CD14-positive monocyte (primary cell): ENCODE measurements around the gene ATP6V0B. TPM values are rescaled to one million over a fixed set of nuclear protein-coding genes. Genes with fewer than 3 reads are reported as not detected.

Source experiments
- DNase-seq, 3 donors: peaks; one replicate each; pipeline ENCODE4 v3.0.0-alpha.2; 2011 to 2022
- H2AFZ ChIP-seq: 2 replicates; pipeline ENCODE4 v1.6.0; 2012; ENCODE audit warnings: mild to moderate bottlenecking, low read depth, low read length, inconsistent platforms; ENCODE audit not compliant: insufficient read depth, poor library complexity, severe bottlenecking
- H3K27ac ChIP-seq, 2 donors: 1 replicate in 1 of 2; 2 replicates in 1 of 2; pipeline ENCODE4 v1.5.1; 2012 to 2013; ENCODE audit warnings: low read length in 2 of 2, control low read depth in 1 of 2, inconsistent platforms in 1 of 2, low read depth in 1 of 2, mild to moderate bottlenecking in 1 of 2
- H3K27me3 ChIP-seq, 2 donors: one replicate each; pipeline versions ENCODE4 v1.6.0 to v1.6.1; 2011 to 2013; ENCODE audit warnings: low read length in 2 of 2; ENCODE audit not compliant: control insufficient read depth in 2 of 2, insufficient read depth in 2 of 2
- H3K36me3 ChIP-seq, 2 donors: replicated peaks in 1 of 2; 1 replicate in 1 of 2; 2 replicates in 1 of 2; pipeline versions ENCODE4 v1.5.1 to v1.6.1; 2012 to 2013; ENCODE audit warnings: low read length in 2 of 2, control low read depth in 1 of 2, inconsistent platforms in 1 of 2, mild to moderate bottlenecking in 1 of 2; ENCODE audit not compliant: insufficient read depth in 2 of 2, control insufficient read depth in 1 of 2
- H3K4me1 ChIP-seq, 2 donors: 1 replicate in 1 of 2; 2 replicates in 1 of 2; pipeline versions ENCODE4 v1.5.1 to v1.6.1; 2012 to 2013; ENCODE audit warnings: low read length in 2 of 2, control low read depth in 1 of 2, inconsistent platforms in 1 of 2, mild to moderate bottlenecking in 1 of 2, moderate library complexity in 1 of 2; ENCODE audit not compliant: insufficient read depth in 2 of 2, control insufficient read depth in 1 of 2
- H3K4me2 ChIP-seq: replicated peaks from 2 replicates; pipeline ENCODE3; 2012; ENCODE audit warnings: low read length, moderate library complexity, mild to moderate bottlenecking; ENCODE audit not compliant: poor library complexity, severe bottlenecking; ENCODE audit errors: extremely low read depth
- H3K4me3 ChIP-seq, 3 experiments: fragments of 200-600 bp in 1 of 3; sonication (generic) in 1 of 3; replicated peaks in 1 of 3; 1 replicate in 2 of 3; 2 replicates in 1 of 3; pipeline ENCODE4 v1.5.1; 2011 to 2013; ENCODE audit warnings: low read length in 3 of 3, mild to moderate bottlenecking in 3 of 3, control low read depth in 2 of 3, low read depth in 2 of 3, inconsistent platforms in 1 of 3, moderate library complexity in 1 of 3
- H3K79me2 ChIP-seq: 2 replicates; pipeline ENCODE4 v1.6.0; 2012; ENCODE audit warnings: mild to moderate bottlenecking, control low read depth, inconsistent platforms, low read length, moderate library complexity; ENCODE audit not compliant: insufficient read depth
- H3K9ac ChIP-seq: 2 replicates; pipeline ENCODE4 v1.6.0; 2017; ENCODE audit warnings: low read length, mild to moderate bottlenecking; ENCODE audit not compliant: insufficient read depth, poor library complexity, severe bottlenecking
- H3K9me3 ChIP-seq, 2 donors: replicated peaks in 1 of 2; 1 replicate in 1 of 2; 2 replicates in 1 of 2; pipeline versions ENCODE4 v1.5.1 to v1.6.1; 2012 to 2013; ENCODE audit warnings: low read length in 2 of 2, control low read depth in 1 of 2; ENCODE audit not compliant: control insufficient read depth in 1 of 2, insufficient read depth in 1 of 2
- H4K20me1 ChIP-seq: 2 replicates; pipeline ENCODE4 v1.6.0; 2012; ENCODE audit warnings: mild to moderate bottlenecking, low read length, control low read depth, moderate library complexity; ENCODE audit not compliant: insufficient read depth
- H3K27ac Mint-ChIP-seq, 7 donors: one replicate each; pipeline ENCODE4 v1.8.0; 2020; ENCODE audit warnings: mild to moderate bottlenecking in 7 of 7, mixed read lengths in 7 of 7, moderate library complexity in 6 of 7, inconsistent platforms in 2 of 7
- H3K27me3 Mint-ChIP-seq, 3 donors: one replicate each; pipeline ENCODE4 v1.8.0; 2021 to 2022; ENCODE audit warnings: low read depth in 3 of 3, mild to moderate bottlenecking in 3 of 3, mixed read lengths in 3 of 3, moderate library complexity in 3 of 3, inconsistent platforms in 1 of 3
- H3K36me3 Mint-ChIP-seq, 2 donors: one replicate each; pipeline ENCODE4 v1.8.0; 2020; ENCODE audit warnings: mixed read lengths in 2 of 2, inconsistent platforms in 1 of 2, mild to moderate bottlenecking in 1 of 2
- H3K4me1 Mint-ChIP-seq: one replicate; pipeline ENCODE4 v1.8.0; 2020; ENCODE audit warnings: mild to moderate bottlenecking, mixed read lengths
- H3K4me3 Mint-ChIP-seq, 2 donors: one replicate each; pipeline ENCODE4 v1.8.0; 2020; ENCODE audit warnings: mild to moderate bottlenecking in 2 of 2, mixed read lengths in 2 of 2, moderate library complexity in 1 of 2
- H3K9me3 Mint-ChIP-seq, 7 donors: one replicate each; pipeline ENCODE4 v1.8.0; 2020 to 2022; ENCODE audit warnings: mixed read lengths in 7 of 7, mild to moderate bottlenecking in 6 of 7, moderate library complexity in 6 of 7, inconsistent platforms in 2 of 7
- CTCF ChIP-seq: fragments of 200-600 bp; IDR thresholded peaks from one replicate; pipeline ENCODE4 v1.8.0; 2022; ENCODE audit warnings: antibody characterized with exemption, mild to moderate bottlenecking
- WGBS: methylation state at CpG from one replicate; pipeline ENCODE4 v1.1.5; 2013; ENCODE audit warnings: missing lambda C conversion rate; ENCODE audit not compliant: insufficient coverage; 5-methylcytosine and 5-hydroxymethylcytosine counted together
- intact Hi-C, 2 donors: fragments of 100-400 bp; cut with micrococcal nuclease; formaldehyde crosslinking; loops; one replicate each; pipeline versions ENCODE4 v1.15.0 to v1.15.1; 2023
- polyA plus RNA-seq, 3 donors: library from polyadenylated mRNA; depleted of rRNA in 1 of 3; unstranded in 2 of 3; stranded (reverse) in 1 of 3; fragments of 300-500 nt in 2 of 3; fragments of >200 nt in 1 of 3; fragmentation: Illumina TruSeq in 2 of 3; gene quantifications; 1 replicate in 2 of 3; 2 replicates in 1 of 3; pipeline ENCODE4 v1.2.3, GENCODE V29; 2012 to 2021

ATP6V0B gene
- polyA plus RNA-seq, 3 donors = 465 to 1,219 (median 954) TPM

DNA sequence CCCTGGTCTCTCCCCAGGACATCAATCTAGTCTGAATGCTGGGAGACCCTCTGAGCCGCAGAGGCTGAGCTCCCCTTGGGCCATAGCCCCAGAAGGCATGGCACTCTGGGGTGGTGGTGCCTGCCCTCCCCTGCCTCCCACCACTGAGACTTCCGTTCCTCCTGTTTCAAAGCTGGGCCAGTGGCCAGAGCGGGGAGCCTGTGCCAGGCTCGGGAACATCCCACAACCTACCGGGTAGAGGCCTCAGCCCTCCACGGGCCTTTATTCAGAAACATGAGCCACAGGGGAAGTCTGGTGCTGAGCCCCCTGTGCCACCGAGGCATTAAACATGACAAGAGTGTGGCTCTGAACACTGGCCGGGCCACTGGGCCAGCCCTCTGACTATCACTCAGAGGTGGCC lies 24.7 kb downstream of the ATP6V0B start:
- 87% methylated on average over 8 of the region's 8 CpGs for WGBS
- no peaks in the 10 kb centered on the region for H3K36me3 Mint-ChIP-seq

DNA sequence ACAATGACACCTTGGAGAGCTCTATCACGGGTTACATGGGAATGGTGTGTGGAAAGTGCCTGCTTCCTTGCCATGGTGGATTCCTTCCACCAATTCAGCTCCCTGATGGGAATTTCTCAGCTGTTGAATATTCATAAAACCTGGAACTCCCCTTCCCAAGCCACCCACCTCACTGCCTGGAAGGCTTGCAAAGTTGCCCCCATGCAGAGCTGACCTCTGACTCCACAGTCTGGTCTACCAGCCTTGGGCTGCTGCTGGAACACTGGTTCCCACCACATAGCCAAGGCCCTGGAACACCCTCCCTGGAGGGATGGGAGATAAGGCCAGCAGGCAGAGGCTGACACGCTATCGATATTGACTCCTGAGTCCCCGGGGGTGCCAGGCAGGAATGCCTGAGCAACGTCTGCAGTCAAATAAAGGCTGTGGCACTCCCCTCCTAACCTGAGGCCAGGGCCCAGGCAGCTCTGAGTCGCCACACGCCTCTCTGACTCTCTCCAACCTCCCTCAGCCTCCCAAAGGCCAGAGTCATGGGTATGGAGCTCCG lies 25.4 kb downstream of the ATP6V0B start:
- H3K9ac ChIP-seq = no peak overlapping the region
- WGBS = 95% methylated on average over 6 of the region's 8 CpGs

More for the DNA sequence above, 24.7 kb downstream of the ATP6V0B start:
- no peaks in the 10 kb centered on the region for H3K27me3 ChIP-seq
- H3K9me3 Mint-ChIP-seq = no peaks in the 10 kb centered on the region
- H3K27ac ChIP-seq = no peak overlapping the region
- intact Hi-C loops = no loop called here
- H3K36me3 ChIP-seq = no peaks in the 10 kb centered on the region
- H3K4me1 ChIP-seq = no peaks in the 10 kb centered on the region
- peak overlapping the region in 1 of 7 donors; percentile 30 for H3K27ac Mint-ChIP-seq
- no peak overlapping the region for H3K4me2 ChIP-seq
- H3K4me1 Mint-ChIP-seq = peaks cover 4% of the 10 kb centered on the region
- H4K20me1 ChIP-seq = no peaks in the 10 kb centered on the region
- H3K27me3 Mint-ChIP-seq = peaks cover 0 to 6% (median 5%) of the 10 kb centered on the region in 3 donors
- no peak for DNase-seq
- H3K79me2 ChIP-seq = no peaks in the 10 kb centered on the region
- no peak overlapping the region for H3K9ac ChIP-seq
- no peak for TF ChIP-seq CTCF
- H3K4me3 Mint-ChIP-seq = no peak overlapping the region
- no peak overlapping the region for H2AFZ ChIP-seq
- no peaks in the 10 kb centered on the region for H3K9me3 ChIP-seq
- no peak overlapping the region for H3K4me3 ChIP-seq

More for the DNA sequence above, 25.4 kb downstream of the ATP6V0B start:
- H3K9me3 ChIP-seq = no peaks in the 10 kb centered on the region
- H3K36me3 ChIP-seq = no peaks in the 10 kb centered on the region
- no peaks in the 10 kb centered on the region for H3K79me2 ChIP-seq
- H3K4me1 ChIP-seq = no peaks in the 10 kb centered on the region
- no peak overlapping the region for H3K4me3 Mint-ChIP-seq
- H3K27ac Mint-ChIP-seq = no peak overlapping the region
- H3K36me3 Mint-ChIP-seq = no peaks in the 10 kb centered on the region
- TF ChIP-seq CTCF = no peak
- no peak overlapping the region for H3K27ac ChIP-seq
- H3K4me3 ChIP-seq = no peak overlapping the region
- no peak for DNase-seq
- no peaks in the 10 kb centered on the region for H3K27me3 ChIP-seq
- no peaks in the 10 kb centered on the region for H3K9me3 Mint-ChIP-seq
- no peak overlapping the region for H3K4me2 ChIP-seq
- intact Hi-C loops = no loop called here
- H4K20me1 ChIP-seq = no peaks in the 10 kb centered on the region
- no peak overlapping the region for H2AFZ ChIP-seq
- no peaks in the 10 kb centered on the region for H3K4me1 Mint-ChIP-seq
- peaks cover 0 to 6% (median 5%) of the 10 kb centered on the region in 3 donors for H3K27me3 Mint-ChIP-seq
